HCT116 (cell line): ENCODE measurements around the gene NSG1. TPM values are rescaled to one million over a fixed set of nuclear protein-coding genes. Genes with fewer than 3 reads are reported as not detected.

Experiments
- ATAC-seq: fragments of 200-7000 bp; cut with Tn5 transposase; 2 replicates; pipeline ENCODE4 v1.9.1; 2020; ENCODE audit warnings: mild to moderate bottlenecking, moderate library complexity
- BruUV-seq: library from RNA; stranded (reverse); fragments of 400-500 nt; replicated peaks from 2 replicates; lab custom pipeline; 2021; lab: Mats Ljungman, UMichigan
- CTCF ChIA-PET: fragments of 300-600 bp; sonication (Branson Sonifier 250); formaldehyde crosslinking; loops from one replicate; lab custom pipeline; 2021; ENCODE audit warnings: antibody characterized with exemption; lab: Charles Lee
- POLR2A ChIA-PET: fragments of 300-600, 350-600 bp; sonication (Branson Sonifier 250); formaldehyde crosslinking; loops from one replicate; lab custom pipeline; 2021; ENCODE audit warnings: antibody characterized with exemption; lab: Charles Lee
- RAD21 ChIA-PET, 2 experiments: fragments of 300-600 bp; sonication (Branson Sonifier 250); formaldehyde crosslinking; loops; one replicate each; lab custom pipeline; 2023; ENCODE audit warnings: low total read pairs in 2 of 2; ENCODE audit not compliant: uncharacterized antibody in 2 of 2, unreplicated experiment in 2 of 2, low non-redundant PET in 1 of 2; lab: Charles Lee
- DNase-seq: peaks from one replicate; pipeline ENCODE4 v3.0.0-alpha.2; 2010; ENCODE audit warnings: low read depth, low spot score
- H2AFZ ChIP-seq: fragments of 200-600 bp; shearing (Covaris generic), sonication (generic); 2 replicates; pipeline ENCODE4 v1.6.1; 2017; ENCODE audit warnings: low read depth, mixed run types, mixed read lengths, antibody characterized with exemption, low read length; ENCODE audit not compliant: poor library complexity, severe bottlenecking
- H3K27ac ChIP-seq: 2 replicates; pipeline ENCODE4 v1.5.1; 2012; ENCODE audit warnings: low read depth, low read length
- H3K27me3 ChIP-seq: fragments of 200-600 bp; sonication (generic); 2 replicates; pipeline ENCODE4 v1.6.1; 2016; ENCODE audit warnings: mixed run types, low read length, mixed read lengths; ENCODE audit not compliant: insufficient read depth
- H3K36me3 ChIP-seq, 2 experiments: fragments of 200-500 bp in 1 of 2; fragments of 200-600 bp in 1 of 2; sonication (Bioruptor generic) in 1 of 2; sonication (generic) in 1 of 2; 2 replicates each; pipeline versions ENCODE4 v1.5.1 to v1.6.1; 2014 to 2016; ENCODE audit warnings: low read length in 2 of 2, inconsistent platforms in 1 of 2, mixed read lengths in 1 of 2, mixed run types in 1 of 2; ENCODE audit not compliant: insufficient read depth in 2 of 2, control insufficient read depth in 1 of 2
- H3K4me1 ChIP-seq, 2 experiments: fragments of 200-600 bp in 1 of 2; sonication (generic) in 1 of 2; 2 replicates each; pipeline versions ENCODE4 v1.5.1 to v1.6.1; 2012 to 2017; ENCODE audit warnings: low read length in 2 of 2, inconsistent platforms in 1 of 2, mild to moderate bottlenecking in 1 of 2, mixed read lengths in 1 of 2, mixed run types in 1 of 2, moderate library complexity in 1 of 2; ENCODE audit not compliant: insufficient read depth in 2 of 2, control insufficient read depth in 1 of 2
- H3K4me2 ChIP-seq: fragments of 200-600 bp; sonication (generic); 2 replicates; pipeline ENCODE4 v1.6.1; 2017; ENCODE audit warnings: mixed run types, low read length, mixed read lengths
- H3K4me3 ChIP-seq, 2 experiments: fragments of 200-600 bp in 1 of 2; sonication (generic) in 1 of 2; replicated peaks in 1 of 2; 2 replicates each; pipeline ENCODE4 v1.5.1; 2011 to 2016; ENCODE audit warnings: low read length in 2 of 2, control low read depth in 1 of 2, low read depth in 1 of 2, mild to moderate bottlenecking in 1 of 2, mixed read lengths in 1 of 2, mixed run types in 1 of 2
- H3K79me2 ChIP-seq: fragments of 200-600 bp; sonication (generic); 2 replicates; pipeline ENCODE4 v1.6.1; 2017; ENCODE audit warnings: mild to moderate bottlenecking, mixed run types, low read length, moderate library complexity, mixed read lengths; ENCODE audit not compliant: insufficient read depth
- H3K9ac ChIP-seq: fragments of 200-600 bp; sonication (generic); 2 replicates; pipeline ENCODE4 v1.6.1; 2016; ENCODE audit warnings: low read length, mixed read lengths
- H3K9me2 ChIP-seq: fragments of 200-600 bp; sonication (generic), shearing (Covaris generic); 2 replicates; pipeline ENCODE4 v1.6.1; 2017; ENCODE audit warnings: mixed run types, mild to moderate bottlenecking, moderate library complexity; ENCODE audit not compliant: insufficient read depth
- H3K9me3 ChIP-seq, 2 experiments: fragments of 200-500 bp in 1 of 2; fragments of 200-600 bp in 1 of 2; sonication (Bioruptor generic) in 1 of 2; sonication (generic) in 1 of 2; 2 replicates each; pipeline ENCODE4 v1.6.1; 2014 to 2017; ENCODE audit warnings: low read length in 2 of 2, mixed read lengths in 2 of 2, inconsistent platforms in 1 of 2, low read depth in 1 of 2, mild to moderate bottlenecking in 1 of 2, mixed run types in 1 of 2, moderate library complexity in 1 of 2; ENCODE audit not compliant: control insufficient read depth in 1 of 2, insufficient read depth in 1 of 2
- H4K20me1 ChIP-seq: fragments of 200-600 bp; sonication (generic), shearing (Covaris generic); 2 replicates; pipeline ENCODE4 v1.6.1; 2017; ENCODE audit warnings: mixed run types, mild to moderate bottlenecking, moderate library complexity; ENCODE audit not compliant: insufficient read depth
- CBX3 ChIP-seq: IDR thresholded peaks from 2 replicates; pipeline ENCODE4 v1.6.1; 2012; ENCODE audit warnings: low read depth
- CEBPB ChIP-seq: IDR thresholded peaks from 2 replicates; pipeline ENCODE4 v1.6.1; 2012; ENCODE audit warnings: low read depth
- EGR1 ChIP-seq: IDR thresholded peaks from 2 replicates; pipeline ENCODE4 v1.6.1; 2012; ENCODE audit warnings: low read depth
- EZH2phosphoT487 ChIP-seq: fragments of 200-600 bp; IDR thresholded peaks from 2 replicates; pipeline ENCODE4 v1.6.1; 2018; ENCODE audit warnings: antibody characterized with exemption, borderline replicate concordance
- FOSL1 ChIP-seq: IDR thresholded peaks from 2 replicates; pipeline ENCODE4 v1.6.1; 2012; ENCODE audit warnings: low read depth
- POLR2AphosphoS5 ChIP-seq: IDR thresholded peaks from 2 replicates; pipeline ENCODE4 v1.6.1; 2011; ENCODE audit warnings: mild to moderate bottlenecking, low read depth, low read length, moderate library complexity
- RAD21 ChIP-seq: IDR thresholded peaks from 2 replicates; pipeline ENCODE4 v1.6.1; 2012; ENCODE audit warnings: low read depth, mild to moderate bottlenecking
- TCF7L2 ChIP-seq: IDR thresholded peaks from 2 replicates; pipeline ENCODE4 v1.7.0; 2011; ENCODE audit warnings: borderline replicate concordance, inconsistent platforms; ENCODE audit not compliant: insufficient read depth, insufficient read length; ENCODE audit errors: extremely low read depth
- intact Hi-C: fragments of 100-400 bp; cut with micrococcal nuclease; formaldehyde crosslinking; loops from 2 replicates; pipeline ENCODE4 v1.10.0; 2022
- total RNA-seq: library from RNA; stranded (reverse); gene quantifications from one replicate; pipeline ENCODE4 v1.2.1, GENCODE V29; 2021; ENCODE audit not compliant: unreplicated experiment
- TF ChIP-seq, protein P1 (sequence below), 3 experiments: fragments of 200-600 bp in 1 of 3; sonication (generic) in 1 of 3; IDR thresholded peaks in 2 of 3; conservative IDR thresholded peaks in 1 of 3; 2 replicates each; pipeline ENCODE4 v1.5.1; 2012 to 2017; ENCODE audit warnings: low read depth in 2 of 3, low read length in 2 of 3, antibody characterized with exemption in 1 of 3, borderline replicate concordance in 1 of 3, control low read depth in 1 of 3, mild to moderate bottlenecking in 1 of 3, mixed read lengths in 1 of 3, mixed run types in 1 of 3, moderate library complexity in 1 of 3; ENCODE audit not compliant: insufficient read depth in 1 of 3
- TF ChIP-seq, protein P2 (sequence below): IDR thresholded peaks from 2 replicates; pipeline ENCODE4 v1.6.1; 2011; ENCODE audit warnings: mild to moderate bottlenecking, low read length, moderate library complexity; ENCODE audit not compliant: insufficient replicate concordance; ENCODE audit errors: extremely low read depth
- TF ChIP-seq, protein P3 (sequence below): IDR thresholded peaks from 2 replicates; pipeline ENCODE4 v1.6.1; 2012

The NSG1 gene
- total RNA-seq, 1 experiment from 2014 or later, result 0.12 TPM

DNA sequence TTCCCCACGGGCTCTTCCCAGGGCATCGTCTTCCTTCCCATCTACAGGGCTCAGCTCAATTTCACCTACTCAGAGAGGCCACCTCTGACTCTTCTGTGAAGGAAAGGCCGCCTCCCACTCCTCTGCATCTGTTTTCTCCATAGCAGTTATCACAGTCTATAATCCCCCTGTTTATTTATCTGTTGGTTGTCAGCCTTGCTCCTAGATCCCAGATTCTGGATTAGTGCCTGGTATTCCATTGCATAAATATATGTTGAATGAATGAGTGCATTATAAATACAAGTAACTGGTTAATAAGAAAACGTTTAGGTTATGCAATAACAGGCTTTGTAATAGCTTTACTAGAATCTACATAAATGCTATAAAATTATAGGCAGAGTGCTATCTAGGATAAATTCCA, 52.9 kb downstream of the NSG1 start:
- ChIA-PET POLR2A (no interaction called here), CTCF (no interaction called here)
- H3K4me3 ChIP-seq, result no peak overlapping the region
- peaks cover 8 to 11% of the 10 kb centered on the region in 2 experiments; a peak in 3 of 4 replicates for H3K4me1 ChIP-seq
- no peak overlapping the region for H2AFZ ChIP-seq
- no peak overlapping the region for H3K9ac ChIP-seq
- no peaks in the 10 kb centered on the region for H3K27me3 ChIP-seq
- TF ChIP-seq FOSL1, result no peak
- TF ChIP-seq, protein P1, sequence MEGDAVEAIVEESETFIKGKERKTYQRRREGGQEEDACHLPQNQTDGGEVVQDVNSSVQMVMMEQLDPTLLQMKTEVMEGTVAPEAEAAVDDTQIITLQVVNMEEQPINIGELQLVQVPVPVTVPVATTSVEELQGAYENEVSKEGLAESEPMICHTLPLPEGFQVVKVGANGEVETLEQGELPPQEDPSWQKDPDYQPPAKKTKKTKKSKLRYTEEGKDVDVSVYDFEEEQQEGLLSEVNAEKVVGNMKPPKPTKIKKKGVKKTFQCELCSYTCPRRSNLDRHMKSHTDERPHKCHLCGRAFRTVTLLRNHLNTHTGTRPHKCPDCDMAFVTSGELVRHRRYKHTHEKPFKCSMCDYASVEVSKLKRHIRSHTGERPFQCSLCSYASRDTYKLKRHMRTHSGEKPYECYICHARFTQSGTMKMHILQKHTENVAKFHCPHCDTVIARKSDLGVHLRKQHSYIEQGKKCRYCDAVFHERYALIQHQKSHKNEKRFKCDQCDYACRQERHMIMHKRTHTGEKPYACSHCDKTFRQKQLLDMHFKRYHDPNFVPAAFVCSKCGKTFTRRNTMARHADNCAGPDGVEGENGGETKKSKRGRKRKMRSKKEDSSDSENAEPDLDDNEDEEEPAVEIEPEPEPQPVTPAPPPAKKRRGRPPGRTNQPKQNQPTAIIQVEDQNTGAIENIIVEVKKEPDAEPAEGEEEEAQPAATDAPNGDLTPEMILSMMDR (IDR thresholded peaks at IDR 0.05 in 2 of 3, conservative IDR thresholded peaks at IDR 0.05 in 1 of 3; ENCODE audit: borderline replicate concordance in 1 of 3, insufficient read depth in 1 of 3, low read depth in 2 of 3, low read length in 2 of 3), result no peak
- TF ChIP-seq RAD21, result no peak
- no peak for TF ChIP-seq POLR2AphosphoS5
- TF ChIP-seq TCF7L2, result no peak
- no peak for TF ChIP-seq EZH2phosphoT487
- TF ChIP-seq, all 23 proteins: peak for 0
- no peaks in the 10 kb centered on the region for H3K79me2 ChIP-seq
- no TSS peak for BruUV-seq
- no peak for ATAC-seq
- no peak overlapping the region for H3K27ac ChIP-seq
- H3K36me3 ChIP-seq, result no peaks in the 10 kb centered on the region
- H4K20me1 ChIP-seq, result no peaks in the 10 kb centered on the region
- no peak for DNase-seq
- RAD21 ChIA-PET, result no interaction called here
- H3K9me3 ChIP-seq, result no peaks in the 10 kb centered on the region
- intact Hi-C loops, result no loop called here
- no peak overlapping the region for H3K4me2 ChIP-seq
- H3K9me2 ChIP-seq, result no peaks in the 10 kb centered on the region

DNA sequence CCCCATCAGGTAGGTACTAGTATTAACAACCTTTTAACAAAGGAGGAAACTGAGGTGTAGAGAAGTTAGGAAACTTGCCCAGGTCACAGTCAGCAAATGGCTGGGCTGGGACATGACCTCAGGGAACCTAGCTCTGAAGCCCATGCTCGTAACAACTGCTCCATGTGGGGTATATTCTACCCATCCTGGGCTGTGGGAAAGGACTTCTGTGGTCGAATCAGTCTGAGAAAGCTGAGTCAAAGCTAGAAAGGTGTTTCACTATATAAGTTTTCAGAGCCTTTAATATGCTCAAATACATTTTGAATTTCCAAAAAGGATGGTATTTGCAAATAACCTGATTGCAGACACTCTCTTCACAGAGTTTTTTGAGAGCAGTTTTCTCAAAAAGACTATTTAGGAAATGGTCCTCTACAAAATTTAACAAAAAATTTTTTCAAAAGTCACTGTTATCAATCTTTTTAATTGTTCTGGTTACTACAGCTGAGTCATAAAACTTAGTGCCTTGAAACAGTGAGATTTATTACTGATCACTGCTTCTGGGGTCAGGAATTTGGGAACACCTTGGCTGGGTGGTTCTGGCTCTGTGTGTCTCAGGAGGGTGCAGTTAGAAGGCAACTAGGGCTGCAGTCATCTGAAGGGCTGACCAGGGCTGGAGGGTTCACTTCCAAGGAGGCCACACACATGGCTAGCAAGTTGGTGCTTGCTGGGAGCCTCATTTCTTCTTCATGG, 53.6 kb downstream of the NSG1 start:
- intact Hi-C loops, result no loop called here
- DNase-seq, result no peak
- no TSS peak for BruUV-seq
- TF ChIP-seq, protein P1 (IDR thresholded peaks at IDR 0.05 in 2 of 3, conservative IDR thresholded peaks at IDR 0.05 in 1 of 3; ENCODE audit: borderline replicate concordance in 1 of 3, insufficient read depth in 1 of 3, low read depth in 2 of 3, low read length in 2 of 3), result no peak
- TF ChIP-seq CBX3, result no peak
- TF ChIP-seq EGR1, result no peak
- no peak for TF ChIP-seq EZH2phosphoT487
- TF ChIP-seq, protein P2, sequence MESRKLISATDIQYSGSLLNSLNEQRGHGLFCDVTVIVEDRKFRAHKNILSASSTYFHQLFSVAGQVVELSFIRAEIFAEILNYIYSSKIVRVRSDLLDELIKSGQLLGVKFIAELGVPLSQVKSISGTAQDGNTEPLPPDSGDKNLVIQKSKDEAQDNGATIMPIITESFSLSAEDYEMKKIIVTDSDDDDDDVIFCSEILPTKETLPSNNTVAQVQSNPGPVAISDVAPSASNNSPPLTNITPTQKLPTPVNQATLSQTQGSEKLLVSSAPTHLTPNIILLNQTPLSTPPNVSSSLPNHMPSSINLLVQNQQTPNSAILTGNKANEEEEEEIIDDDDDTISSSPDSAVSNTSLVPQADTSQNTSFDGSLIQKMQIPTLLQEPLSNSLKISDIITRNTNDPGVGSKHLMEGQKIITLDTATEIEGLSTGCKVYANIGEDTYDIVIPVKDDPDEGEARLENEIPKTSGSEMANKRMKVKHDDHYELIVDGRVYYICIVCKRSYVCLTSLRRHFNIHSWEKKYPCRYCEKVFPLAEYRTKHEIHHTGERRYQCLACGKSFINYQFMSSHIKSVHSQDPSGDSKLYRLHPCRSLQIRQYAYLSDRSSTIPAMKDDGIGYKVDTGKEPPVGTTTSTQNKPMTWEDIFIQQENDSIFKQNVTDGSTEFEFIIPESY, result no peak
- TF ChIP-seq CEBPB, result no peak
- no peak for TF ChIP-seq POLR2AphosphoS5
- TF ChIP-seq, protein P3, sequence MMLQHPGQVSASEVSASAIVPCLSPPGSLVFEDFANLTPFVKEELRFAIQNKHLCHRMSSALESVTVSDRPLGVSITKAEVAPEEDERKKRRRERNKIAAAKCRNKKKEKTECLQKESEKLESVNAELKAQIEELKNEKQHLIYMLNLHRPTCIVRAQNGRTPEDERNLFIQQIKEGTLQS, result no peak

More for the DNA sequence above, 53.6 kb downstream of the NSG1 start:
- Histone ChIP-seq H3K9ac (no peak overlapping the region), H3K27ac (no peak overlapping the region), H3K4me3 (no peak overlapping the region), H3K4me1 (peaks cover 8 to 11% of the 10 kb centered on the region in 2 experiments; a peak in 3 of 4 replicates), H3K79me2 (no peaks in the 10 kb centered on the region), H3K9me3 (no peaks in the 10 kb centered on the region), H4K20me1 (no peaks in the 10 kb centered on the region), H3K4me2 (no peak overlapping the region), H2AFZ (no peak overlapping the region), H3K36me3 (no peaks in the 10 kb centered on the region), H3K9me2 (no peaks in the 10 kb centered on the region), H3K27me3 (no peaks in the 10 kb centered on the region)
- ChIA-PET RAD21 (no interaction called here), CTCF (no interaction called here), POLR2A (no interaction called here)
- no peak for ATAC-seq
